Tibial nerve (tissue), 4 donors: ENCODE data around the gene SLC10A3. TPM values are rescaled to one million over a fixed set of nuclear protein-coding genes. Genes with fewer than 3 reads are reported as not detected.

Source experiments
- DNase-seq, 2 donors: peaks; one replicate each; pipeline ENCODE4 v3.0.0-alpha.2; 2019; ENCODE audit warnings: low spot score in 2 of 2
- H3K27ac ChIP-seq, 4 donors: fragments of 200-600 bp; sonication (generic) in 3 of 4; one replicate each; pipeline ENCODE4 v1.5.1; 2017 to 2019; ENCODE audit warnings: mild to moderate bottlenecking in 1 of 4
- H3K27me3 ChIP-seq, 2 donors: fragments of 200-600 bp; sonication (generic) in 1 of 2; one replicate each; pipeline versions ENCODE4 v1.5.1 to v1.6.0; 2017 to 2019
- H3K36me3 ChIP-seq, 3 donors: fragments of 200-600 bp; sonication (generic); one replicate each; pipeline ENCODE4 v1.5.1; 2018 to 2019
- H3K4me1 ChIP-seq, 4 donors: fragments of 200-600 bp; sonication (generic) in 3 of 4; one replicate each; pipeline ENCODE4 v1.5.1; 2017 to 2019
- H3K4me3 ChIP-seq, 4 donors: fragments of 200-600 bp; sonication (generic) in 3 of 4; one replicate each; pipeline ENCODE4 v1.5.1; 2017 to 2019; ENCODE audit warnings: mild to moderate bottlenecking in 1 of 4, moderate library complexity in 1 of 4
- H3K9me3 ChIP-seq, 4 donors: fragments of 200-600 bp; sonication (generic) in 3 of 4; one replicate each; pipeline ENCODE4 v1.5.1; 2017 to 2019
- CTCF ChIP-seq, 5 experiments: fragments of 200-600 bp in 3 of 5; fragments of 450-650 bp in 2 of 5; sonication (generic) in 3 of 5; IDR thresholded peaks; one replicate each; pipeline ENCODE4 v1.5.1; 2016 to 2019; ENCODE audit warnings: antibody characterized with exemption in 5 of 5, mild to moderate bottlenecking in 3 of 5, moderate library complexity in 2 of 5
- EP300 ChIP-seq, 2 donors: sonication (generic); formaldehyde crosslinking; IDR thresholded peaks; one replicate each; pipeline ENCODE4 v1.6.1; 2017; ENCODE audit warnings: antibody characterized with exemption in 2 of 2, mild to moderate bottlenecking in 1 of 2
- POLR2A ChIP-seq, 2 donors: fragments of 450-650 bp; IDR thresholded peaks; one replicate each; pipeline ENCODE4 v1.6.1; 2017; ENCODE audit warnings: antibody characterized with exemption in 2 of 2, mild to moderate bottlenecking in 2 of 2, moderate library complexity in 2 of 2
- WGBS, 2 donors: methylation state at CpG; one replicate each; pipeline ENCODE4 v1.1.5; 2018; 5-methylcytosine and 5-hydroxymethylcytosine counted together
- total RNA-seq, 4 donors: library from RNA; depleted of rRNA; stranded (reverse); fragments of >200 nt; gene quantifications; one replicate each; pipeline ENCODE4 v1.1.0, GENCODE V29; 2016

The SLC10A3 gene
- total RNA-seq, 4 donors from 2014 or later = 17.8 to 40.6 (median 27.0) TPM

- Histone ChIP-seq H3K4me3 (peak within 1 kb of the TSS; percentile 55 to 81 (median 58)), H3K9me3 (no peaks in the 10 kb centered on the region), H3K4me1 (peaks cover 0 to 21% (median 5%) of the 10 kb centered on the region in 4 donors), H3K36me3 (no peaks in the 10 kb centered on the region), H3K27me3 (no peaks in the 10 kb centered on the region), H3K27ac (peak within 1 kb of the TSS; percentile 86 to 96 (median 89))
- TF ChIP-seq POLR2A (IDR thresholded peaks at IDR 0.05) (peak; percentile 62 to 87), CTCF (IDR thresholded peaks at IDR 0.05) (peak in 1 of 5 experiments; percentile 11), EP300 (IDR thresholded peaks at IDR 0.05) (peak in 1 of 2 donors; percentile 95)
- 34% methylated on average over 37 of the region's 59 CpGs; no CpG with 5 or more reads in 1 of the 2 donors for WGBS, 2 donors
- DNase-seq = peak; percentile 77 to 87
These were observed 25.7 kb upstream of the SLC10A3 start, which contains the start of gene FAM3A for GRCh38 chrX:154515966-154516655. Gene FAM3A (minus strand): TSS chrX:154516232. CDS start chrX:154515772, 460 bp downstream.

GRCh38 chrX:154515090-154515965 lies 24.9 kb upstream of the SLC10A3 start:
- Histone ChIP-seq H3K9me3 (no peaks in the 10 kb centered on the region), H3K4me1 (peaks cover 0 to 21% (median 5%) of the 10 kb centered on the region in 4 donors), H3K36me3 (no peaks in the 10 kb centered on the region), H3K4me3 (peak overlapping the region; percentile 55 to 81 (median 58)), H3K27ac (peak overlapping the region; percentile 86 to 96 (median 89)), H3K27me3 (no peaks in the 10 kb centered on the region)
- no peak for DNase-seq
- WGBS, 2 donors = 47 to 52% methylated on average over 12 to 34 of the region's 34 CpGs
- TF ChIP-seq POLR2A (IDR thresholded peaks at IDR 0.05) (no peak), EP300 (IDR thresholded peaks at IDR 0.05) (no peak), CTCF (IDR thresholded peaks at IDR 0.05) (no peak)

GRCh38 chrX:154513716-154514115 lies 23.3 kb upstream of the SLC10A3 start:
- DNase-seq = no peak
- Histone ChIP-seq H3K27me3 (no peaks in the 10 kb centered on the region), H3K4me1 (peaks cover 0 to 21% (median 5%) of the 10 kb centered on the region in 4 donors), H3K27ac (no peak overlapping the region), H3K36me3 (peaks cover 0 to 15% (median 0%) of the 10 kb centered on the region in 3 donors), H3K4me3 (no peak overlapping the region), H3K9me3 (no peaks in the 10 kb centered on the region)
- no peak for TF ChIP-seq CTCF (IDR thresholded peaks at IDR 0.05)
- TF ChIP-seq EP300 (IDR thresholded peaks at IDR 0.05) = no peak
- TF ChIP-seq POLR2A (IDR thresholded peaks at IDR 0.05) = no peak
- WGBS, 2 donors = 84 to 91% methylated on average over 2 of the region's 2 CpGs

- H3K9me3 ChIP-seq = no peaks in the 10 kb centered on the region
- no peak for TF ChIP-seq CTCF (IDR thresholded peaks at IDR 0.05)
- TF ChIP-seq EP300 (IDR thresholded peaks at IDR 0.05) = no peak
- no peak for TF ChIP-seq POLR2A (IDR thresholded peaks at IDR 0.05)
- H3K4me1 ChIP-seq = peaks cover 0 to 19% (median 4%) of the 10 kb centered on the region in 4 donors
- no peaks in the 10 kb centered on the region for H3K27me3 ChIP-seq
- 89 to 90% methylated on average over 16 of the region's 16 CpGs for WGBS, 2 donors
- no peak overlapping the region for H3K4me3 ChIP-seq
- DNase-seq = no peak
- no peak overlapping the region for H3K27ac ChIP-seq
- H3K36me3 ChIP-seq = peaks cover 0 to 22% (median 0%) of the 10 kb centered on the region in 3 donors
These were observed 22.6 kb upstream of the SLC10A3 start for GRCh38 chrX:154512879-154513553.
